ENCODE data around the gene PAFAH1B1.

Gene PAFAH1B1

GRCh38 chr17:2719861-2720260 lies 126.4 kb downstream of the PAFAH1B1 start:
- DNase-seq (ENCODE audit: low spot score), result no peak

GRCh38 chr17:2721603-2722002 lies 128.1 kb downstream of the PAFAH1B1 start:
- no peak for DNase-seq (ENCODE audit: low spot score)

- no peak for DNase-seq (ENCODE audit: low spot score)
These were observed 129.2 kb downstream of the PAFAH1B1 start for GRCh38 chr17:2722611-2723010.

GRCh38 chr17:2723505-2723996 lies 130.1 kb downstream of the PAFAH1B1 start:
- no peak for DNase-seq (ENCODE audit: low spot score)

- no peak for DNase-seq (ENCODE audit: low spot score)
These were observed 130.7 kb downstream of the PAFAH1B1 start for GRCh38 chr17:2723997-2724783.

GRCh38 chr17:2724784-2725164 lies 131.3 kb downstream of the PAFAH1B1 start:
- no peak for DNase-seq (ENCODE audit: low spot score)

GRCh38 chr17:2730764-2731353 lies 137.4 kb downstream of the PAFAH1B1 start:
- no peak for DNase-seq (ENCODE audit: low spot score)

GRCh38 chr17:2731807-2732206 lies 138.4 kb downstream of the PAFAH1B1 start:
- DNase-seq (ENCODE audit: low spot score), result no peak

GRCh38 chr17:2734939-2735338 lies 141.5 kb downstream of the PAFAH1B1 start:
- DNase-seq (ENCODE audit: low spot score), result no peak

Measured in left forelimb (tissue), 1 donor.